Measurements from ENCODE around the gene PCSK5.
"Not testable (repeated sequence)": the region's sequence is repeated elsewhere in the genome, so short reads cannot be mapped to it uniquely, and the experiment has no call there.

Gene PCSK5

GRCh38 chr9:76081281-76081680 is 190.8 kb downstream of the PCSK5 start:
- not testable (repeated sequence) for DNase-seq (ENCODE audit: low read depth in 2 of 2)

GRCh38 chr9:76082057-76082456 is 191.6 kb downstream of the PCSK5 start:
- no peak for DNase-seq (ENCODE audit: low read depth in 2 of 2)

DNA sequence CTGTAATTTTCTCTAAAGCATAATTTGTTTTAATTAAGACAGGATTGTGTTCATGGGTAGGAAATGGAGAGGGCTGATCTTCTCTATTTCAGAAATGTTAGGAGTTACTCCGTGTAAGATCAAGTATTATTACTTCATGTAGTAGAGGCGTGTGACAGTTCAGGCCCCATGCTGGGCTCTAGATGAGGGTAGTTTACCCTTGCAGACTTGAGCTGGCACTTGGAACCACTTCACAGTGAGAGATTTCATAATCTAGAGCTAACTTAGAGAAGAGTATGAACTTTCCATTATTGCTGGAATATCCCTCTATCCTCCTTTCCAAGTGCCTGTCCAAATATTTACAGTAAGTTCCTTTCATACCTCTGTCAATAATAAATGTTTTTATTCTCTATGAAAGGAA is 195.1 kb downstream of the PCSK5 start:
- DNase-seq (ENCODE audit: low read depth in 2 of 2): no peak

GRCh38 chr9:76086539-76086938 is 196.1 kb downstream of the PCSK5 start:
- DNase-seq (ENCODE audit: low read depth in 2 of 2): no peak

GRCh38 chr9:76087976-76088375 is 197.5 kb downstream of the PCSK5 start:
- DNase-seq (ENCODE audit: low read depth in 2 of 2): no peak

DNA sequence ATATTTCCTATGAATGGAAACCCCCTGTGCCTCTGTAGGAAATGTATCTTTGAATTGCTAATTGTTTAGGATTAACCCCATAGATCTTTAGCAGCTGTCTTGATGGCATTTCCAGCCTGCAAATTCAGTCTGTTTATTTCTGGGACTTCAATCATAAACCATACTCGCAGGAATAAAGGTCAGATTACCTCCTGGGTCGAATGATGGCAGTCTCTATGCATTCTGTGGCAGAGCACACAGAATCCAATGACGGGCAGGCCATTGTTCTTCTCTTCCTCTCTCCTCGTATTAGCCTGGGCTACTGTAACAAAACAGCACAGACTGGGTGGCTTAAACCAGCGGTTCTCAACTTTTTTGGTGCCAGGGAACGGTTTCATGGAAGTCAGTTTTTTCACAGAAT is 199.9 kb downstream of the PCSK5 start:
- no peak for DNase-seq (ENCODE audit: low read depth in 2 of 2)

DNA sequence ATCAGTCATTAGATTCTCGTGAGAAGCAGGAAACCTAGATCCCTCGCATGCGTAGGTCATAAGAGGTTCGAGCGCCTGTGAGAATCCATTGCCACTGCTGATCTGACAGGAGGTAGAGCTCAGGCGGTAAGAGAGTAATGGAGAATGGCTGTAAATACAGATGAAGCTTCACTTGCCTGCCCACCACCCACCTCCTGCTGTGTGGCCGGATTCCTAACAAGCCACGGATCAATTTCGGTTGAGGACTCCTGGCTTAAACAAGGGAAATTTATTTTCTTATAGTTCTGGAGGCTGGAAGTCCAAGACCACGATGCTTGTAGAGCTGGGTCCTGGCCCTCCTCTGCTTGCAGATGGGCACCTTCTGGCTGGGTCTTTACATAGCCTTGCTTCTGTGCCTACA is 200.4 kb downstream of the PCSK5 start:
- no peak for DNase-seq (ENCODE audit: low read depth in 2 of 2)

- no peak for DNase-seq (ENCODE audit: low read depth in 2 of 2)
Observed at GRCh38 chr9:76092572-76092971, 202.1 kb downstream of the PCSK5 start.

DNA sequence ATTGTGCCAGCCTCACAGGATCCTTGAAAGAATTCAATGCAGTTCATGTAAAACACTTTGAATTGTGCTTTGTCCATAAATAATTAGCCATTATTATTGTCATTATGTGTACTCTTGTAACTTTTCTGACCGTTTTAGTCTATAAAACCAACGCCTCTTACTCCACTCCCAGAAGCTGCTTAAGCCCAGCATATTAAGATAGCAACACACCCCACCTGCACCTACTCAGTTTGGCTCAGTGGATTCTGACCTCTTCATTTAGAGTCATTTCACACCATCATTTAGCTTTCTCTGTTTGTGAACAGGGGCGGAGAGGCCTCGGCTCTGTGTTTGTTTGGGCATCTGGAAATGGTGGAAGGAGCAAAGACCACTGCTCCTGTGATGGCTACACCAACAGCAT is 205.1 kb downstream of the PCSK5 start:
- DNase-seq (ENCODE audit: low read depth in 2 of 2): no peak

DNA sequence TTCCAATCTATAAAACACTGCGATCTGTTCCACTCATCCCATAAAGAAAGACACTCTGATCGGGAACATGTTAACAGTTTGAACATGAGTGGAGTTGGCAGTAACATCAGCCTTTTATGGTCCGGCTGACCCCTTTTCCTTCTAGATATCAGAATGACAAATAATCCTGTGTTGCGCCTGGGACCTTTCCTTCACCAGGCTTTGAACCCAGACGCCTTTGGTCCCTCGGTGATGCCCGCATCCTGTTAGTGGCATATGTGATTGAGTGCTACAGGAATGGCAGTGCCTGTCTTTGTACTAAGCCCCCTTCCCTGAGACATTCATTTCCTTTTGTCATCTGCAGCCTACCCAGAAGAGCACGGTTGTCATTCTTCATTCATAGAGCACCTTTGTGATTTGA is 209.0 kb downstream of the PCSK5 start:
- DNase-seq (ENCODE audit: low read depth in 2 of 2): no peak

DNA sequence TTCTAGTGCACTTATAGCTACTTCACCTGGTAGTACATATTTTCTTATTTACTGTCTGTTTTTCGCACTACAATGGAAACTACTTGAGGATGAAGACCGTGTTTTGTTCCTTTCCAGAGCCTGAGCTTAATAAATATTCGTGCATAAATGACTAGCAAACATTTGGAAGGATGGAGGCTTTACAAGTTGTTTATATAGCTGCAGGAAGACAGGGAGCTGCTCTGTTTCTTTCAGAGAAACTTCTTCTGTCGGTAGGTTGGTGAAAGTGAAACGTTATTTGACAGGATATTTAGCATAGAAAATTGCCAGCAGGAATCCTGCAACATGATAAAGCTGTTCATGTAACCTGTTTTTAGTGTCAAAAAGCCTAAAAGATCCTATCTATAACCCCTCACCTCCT is 210.6 kb downstream of the PCSK5 start:
- no peak for DNase-seq (ENCODE audit: low read depth in 2 of 2)

- no peak for DNase-seq (ENCODE audit: low read depth in 2 of 2)
Observed at GRCh38 chr9:76101491-76101890, 211.0 kb downstream of the PCSK5 start.

DNA sequence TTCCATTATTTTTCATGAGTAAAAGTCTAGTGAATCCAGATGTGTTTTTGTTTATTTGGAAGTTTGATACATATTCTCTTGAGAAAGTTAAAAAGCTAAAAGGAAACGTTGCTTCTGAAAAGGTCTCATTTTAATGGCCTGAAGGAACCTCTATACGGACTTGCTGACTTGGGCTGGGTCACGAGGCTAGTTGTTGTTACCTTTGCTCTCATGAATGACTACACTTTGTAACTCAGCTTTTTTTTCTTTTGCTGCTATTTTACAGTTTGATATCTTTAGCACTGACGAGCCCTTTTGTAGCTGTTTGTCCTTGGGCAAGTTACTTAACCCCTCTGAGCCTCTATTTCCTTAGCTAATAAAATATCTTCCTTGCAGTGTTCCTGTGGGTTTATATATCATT is 211.5 kb downstream of the PCSK5 start:
- no peak for DNase-seq (ENCODE audit: low read depth in 2 of 2)

DNA sequence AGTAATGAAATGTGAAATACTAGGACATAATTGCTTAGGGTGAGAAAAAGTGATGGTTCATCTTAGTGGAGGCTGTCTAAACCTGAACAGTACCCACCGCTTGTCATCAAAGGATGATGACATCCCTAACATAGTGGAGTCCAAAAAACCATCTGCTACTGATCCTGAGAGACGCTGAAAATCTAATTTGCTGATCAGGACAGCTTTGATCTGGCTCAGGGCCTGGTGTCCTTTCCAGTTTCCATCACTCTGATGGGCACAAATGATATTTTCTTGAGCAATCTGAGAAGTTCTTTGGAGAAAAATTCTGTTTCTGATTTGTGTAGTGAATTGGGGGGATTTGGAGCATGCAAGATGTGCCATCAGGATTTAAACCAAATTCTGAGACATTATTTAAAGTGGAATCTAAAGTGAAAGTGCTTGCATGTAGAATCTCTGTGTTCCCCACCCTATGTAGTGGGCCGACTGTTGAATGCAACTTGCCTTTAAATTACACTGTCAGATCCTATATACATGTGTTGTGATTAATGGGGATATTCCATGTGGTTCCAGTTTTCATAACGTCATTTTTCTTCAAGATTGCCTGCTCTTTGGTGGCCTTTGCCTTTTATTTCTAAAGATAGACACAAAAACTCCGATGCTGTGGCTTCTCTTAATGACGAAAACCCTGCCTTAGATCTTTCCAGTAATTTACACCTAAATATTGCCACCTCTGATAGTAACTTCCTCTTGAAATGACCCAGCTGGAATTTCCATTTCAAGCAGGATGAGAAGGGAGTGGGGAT is 213.2 kb downstream of the PCSK5 start:
- DNase-seq (ENCODE audit: low read depth in 2 of 2): no peak

DNA sequence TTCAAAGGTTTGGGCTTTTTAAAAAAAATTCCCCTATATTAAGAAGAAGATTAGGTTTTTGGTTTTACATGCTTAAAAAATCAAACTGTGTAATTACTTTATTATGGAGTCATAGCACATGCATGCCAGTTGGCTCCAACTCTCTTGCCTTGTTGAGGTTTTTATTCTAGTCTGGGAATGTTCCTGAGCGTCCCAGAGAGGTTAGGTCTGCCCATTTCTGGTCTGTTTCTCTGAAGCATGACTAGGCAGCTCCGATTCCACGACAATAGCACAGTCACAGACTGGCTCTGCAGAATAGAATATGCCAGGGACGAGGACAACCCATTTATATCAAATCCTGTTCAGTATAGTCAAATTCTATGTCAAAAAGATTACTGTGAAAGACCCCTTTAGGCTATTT is 217.0 kb downstream of the PCSK5 start:
- DNase-seq (ENCODE audit: low read depth in 2 of 2): no peak

- DNase-seq (ENCODE audit: low read depth in 2 of 2): no peak
Observed at GRCh38 chr9:76109953-76110352, 219.5 kb downstream of the PCSK5 start.

DNA sequence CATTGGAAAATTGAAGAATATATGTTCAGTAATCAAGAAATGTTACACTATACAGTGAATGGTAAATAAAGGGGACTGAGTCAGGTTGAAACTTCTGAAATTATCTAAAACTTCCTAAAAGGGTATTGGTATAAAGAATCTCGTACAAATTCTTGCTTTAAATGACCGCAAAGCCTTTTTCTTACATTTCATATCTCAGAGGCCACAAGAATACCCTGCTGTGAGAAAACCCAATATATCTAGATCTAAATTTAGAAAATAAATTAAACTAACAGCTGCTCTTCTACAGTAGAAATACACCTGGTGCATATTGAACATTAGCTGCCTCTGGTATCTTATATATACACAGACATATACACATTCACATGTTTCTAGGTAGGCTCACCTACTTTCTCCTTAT is 221.7 kb downstream of the PCSK5 start:
- DNase-seq (ENCODE audit: low read depth in 2 of 2): no peak

- no peak for DNase-seq (ENCODE audit: low read depth in 2 of 2)
Observed at GRCh38 chr9:76114144-76114543, 223.7 kb downstream of the PCSK5 start.

DNA sequence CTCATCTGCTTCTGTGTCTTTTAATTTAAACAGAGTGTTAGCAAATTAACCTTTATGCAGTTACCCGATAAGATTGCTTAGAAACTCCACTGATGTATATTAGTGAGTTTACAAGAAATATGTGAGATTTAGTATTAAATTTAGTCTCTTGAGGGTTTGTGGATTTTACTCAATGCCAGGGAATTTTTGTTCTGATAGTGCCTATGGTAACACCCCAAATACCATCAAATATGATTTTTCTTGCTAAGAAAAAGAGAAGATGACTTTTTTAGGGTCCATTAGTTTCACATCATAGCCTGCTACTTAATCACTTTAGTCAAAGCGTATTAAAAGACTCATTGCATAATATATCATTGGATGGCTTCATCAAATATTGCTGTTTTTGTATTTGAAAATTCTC is 224.9 kb downstream of the PCSK5 start:
- DNase-seq (ENCODE audit: low read depth in 2 of 2): no peak

GRCh38 chr9:76115982-76116646 is 225.6 kb downstream of the PCSK5 start:
- DNase-seq (ENCODE audit: low read depth in 2 of 2): no peak

DNA sequence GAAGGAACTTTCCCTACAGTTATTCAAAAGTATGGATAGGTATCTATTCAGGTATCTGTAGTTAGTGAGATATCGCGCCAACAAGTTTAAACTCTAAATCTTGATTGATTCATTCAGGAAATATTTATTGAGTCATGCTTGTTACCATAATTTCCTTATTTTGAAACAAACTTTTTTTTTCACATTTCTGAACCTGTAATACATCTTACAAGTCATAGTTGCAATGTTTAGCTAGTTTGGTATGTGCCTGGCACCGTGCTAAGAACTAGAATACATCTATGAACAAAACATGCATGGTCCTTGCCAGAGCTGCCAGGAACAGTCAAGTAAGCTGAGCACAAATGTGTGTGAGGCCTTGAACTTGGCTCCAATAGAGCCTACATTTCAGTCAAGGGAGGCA is 226.4 kb downstream of the PCSK5 start:
- DNase-seq (ENCODE audit: low read depth in 2 of 2): no peak

GRCh38 chr9:76127637-76128036 is 237.2 kb downstream of the PCSK5 start:
- no peak for DNase-seq (ENCODE audit: low read depth in 2 of 2)

- no peak for DNase-seq (ENCODE audit: low read depth in 2 of 2)
Observed at GRCh38 chr9:76135902-76136301, 245.4 kb downstream of the PCSK5 start.

DNA sequence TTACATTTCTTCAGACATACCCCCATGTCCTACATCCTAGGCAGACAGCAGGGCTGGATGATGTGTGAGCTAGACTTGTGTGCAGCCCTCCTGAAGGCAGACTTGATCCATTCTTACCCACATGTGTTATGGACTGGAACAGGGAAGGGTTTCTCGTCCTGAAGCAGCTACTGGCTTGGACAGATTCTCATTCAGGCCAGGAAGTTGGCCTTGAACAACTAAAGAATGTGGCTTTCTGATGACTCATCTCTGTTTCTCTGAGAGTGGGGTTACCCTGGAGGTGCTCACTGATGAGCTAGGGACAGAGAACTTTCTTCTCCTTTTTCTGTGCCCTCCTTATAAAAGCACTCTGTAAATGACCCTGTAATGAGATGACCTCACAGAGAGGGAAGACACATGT is 246.5 kb downstream of the PCSK5 start:
- DNase-seq (ENCODE audit: low read depth in 2 of 2): no peak
